Fibroblast of lung (primary cell): Measurements from ENCODE around the gene OR2V2.

Source experiments
- EZH2 ChIP-seq: IDR thresholded peaks from 2 replicates; pipeline ENCODE4 v1.5.1; 2012; ENCODE audit warnings: low read length, control low read depth, mild to moderate bottlenecking; ENCODE audit errors: missing control alignments
- TF ChIP-seq, protein P1 (sequence below), 2 donors: IDR thresholded peaks in 1 of 2; conservative IDR thresholded peaks in 1 of 2; 1 replicate in 1 of 2; 2 replicates in 1 of 2; pipeline ENCODE4 v1.5.1; 2011 to 2012; ENCODE audit warnings: low read length in 2 of 2, control low read depth in 1 of 2, inconsistent platforms in 1 of 2, low read depth in 1 of 2, mild to moderate bottlenecking in 1 of 2

DNA sequence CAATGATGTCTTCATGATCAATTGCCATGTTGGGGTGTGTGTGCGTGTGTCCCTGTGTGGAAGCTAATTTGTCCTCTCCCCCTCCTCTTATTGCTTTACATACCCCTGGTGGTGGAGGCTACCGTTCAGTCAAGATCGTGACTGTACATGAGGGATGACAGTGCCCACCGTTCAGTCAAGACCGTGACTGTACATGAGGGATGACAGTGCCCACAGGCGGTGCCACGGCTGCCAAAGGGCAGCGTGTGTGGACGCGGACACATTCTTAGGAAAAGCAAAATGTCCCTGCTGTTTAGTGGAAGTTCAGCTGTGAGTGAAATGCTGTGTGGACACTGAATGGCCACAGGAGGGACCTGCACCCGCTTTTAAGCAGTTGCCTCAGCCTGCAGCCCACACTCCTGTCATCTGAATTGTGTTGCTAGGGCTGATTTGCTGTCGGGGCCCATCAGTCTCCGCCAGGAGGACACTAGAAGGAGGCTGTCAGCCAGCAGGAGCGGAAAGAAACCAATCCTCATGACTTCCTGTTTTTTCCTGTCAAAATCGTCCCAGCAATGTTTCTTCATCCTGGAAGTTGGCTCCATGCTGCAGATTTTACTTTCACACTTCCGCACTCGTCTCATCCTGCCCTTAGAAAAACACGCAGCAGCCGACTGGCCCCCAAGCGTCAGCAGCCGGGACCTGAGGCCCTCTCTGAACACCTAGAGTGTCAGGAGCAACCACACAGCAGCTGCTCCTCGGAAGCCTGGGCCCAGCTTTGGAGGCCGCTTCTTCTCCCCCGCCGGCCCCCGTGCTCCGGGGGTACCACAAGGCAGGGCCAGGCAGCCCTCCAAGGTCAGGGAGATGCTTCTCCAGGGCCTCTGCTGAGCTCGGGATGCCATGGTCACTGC, 25.5 kb upstream of the OR2V2 start:
- TF ChIP-seq, protein P1, sequence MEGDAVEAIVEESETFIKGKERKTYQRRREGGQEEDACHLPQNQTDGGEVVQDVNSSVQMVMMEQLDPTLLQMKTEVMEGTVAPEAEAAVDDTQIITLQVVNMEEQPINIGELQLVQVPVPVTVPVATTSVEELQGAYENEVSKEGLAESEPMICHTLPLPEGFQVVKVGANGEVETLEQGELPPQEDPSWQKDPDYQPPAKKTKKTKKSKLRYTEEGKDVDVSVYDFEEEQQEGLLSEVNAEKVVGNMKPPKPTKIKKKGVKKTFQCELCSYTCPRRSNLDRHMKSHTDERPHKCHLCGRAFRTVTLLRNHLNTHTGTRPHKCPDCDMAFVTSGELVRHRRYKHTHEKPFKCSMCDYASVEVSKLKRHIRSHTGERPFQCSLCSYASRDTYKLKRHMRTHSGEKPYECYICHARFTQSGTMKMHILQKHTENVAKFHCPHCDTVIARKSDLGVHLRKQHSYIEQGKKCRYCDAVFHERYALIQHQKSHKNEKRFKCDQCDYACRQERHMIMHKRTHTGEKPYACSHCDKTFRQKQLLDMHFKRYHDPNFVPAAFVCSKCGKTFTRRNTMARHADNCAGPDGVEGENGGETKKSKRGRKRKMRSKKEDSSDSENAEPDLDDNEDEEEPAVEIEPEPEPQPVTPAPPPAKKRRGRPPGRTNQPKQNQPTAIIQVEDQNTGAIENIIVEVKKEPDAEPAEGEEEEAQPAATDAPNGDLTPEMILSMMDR (conservative IDR thresholded peaks at IDR 0.05 in 1 of 2, IDR thresholded peaks at IDR 0.05 in 1 of 2; ENCODE audit: low read depth in 1 of 2, low read length in 2 of 2), result no peak
- no peak for TF ChIP-seq EZH2
